NCI-H526 (cell line): ENCODE results near the gene GTF3C2.
A peak's percentile ranks its signal among the peaks of the same experiment; 100 is the strongest.

Source experiments
- DNase-seq, 2 experiments: peaks; one replicate each; lab custom pipeline; 2025; lab: John Stamatoyannopoulos, UW

Gene GTF3C2

DNA sequence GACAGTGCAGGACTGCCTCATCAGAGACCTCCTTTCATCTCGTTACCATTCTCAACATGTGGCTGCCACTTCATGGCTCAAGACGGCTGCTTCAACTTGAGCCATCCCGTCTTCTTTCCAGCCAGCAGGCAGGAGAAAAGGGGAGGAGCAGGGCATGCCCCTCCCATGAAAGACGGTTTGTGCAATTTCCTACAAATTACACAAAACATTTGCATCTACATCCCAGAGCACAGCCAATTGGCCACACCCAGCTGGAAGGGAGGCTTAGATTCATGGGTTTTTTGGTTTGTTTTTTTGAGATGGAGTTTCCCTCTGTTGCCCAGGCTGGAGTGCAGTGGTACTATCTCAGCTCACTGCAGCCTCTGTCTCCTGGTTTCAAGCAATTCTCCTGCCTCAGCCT, 60.1 kb downstream of the GTF3C2 start:
- peak in 1 of 2 experiments; percentile 37 for DNase-seq

DNA sequence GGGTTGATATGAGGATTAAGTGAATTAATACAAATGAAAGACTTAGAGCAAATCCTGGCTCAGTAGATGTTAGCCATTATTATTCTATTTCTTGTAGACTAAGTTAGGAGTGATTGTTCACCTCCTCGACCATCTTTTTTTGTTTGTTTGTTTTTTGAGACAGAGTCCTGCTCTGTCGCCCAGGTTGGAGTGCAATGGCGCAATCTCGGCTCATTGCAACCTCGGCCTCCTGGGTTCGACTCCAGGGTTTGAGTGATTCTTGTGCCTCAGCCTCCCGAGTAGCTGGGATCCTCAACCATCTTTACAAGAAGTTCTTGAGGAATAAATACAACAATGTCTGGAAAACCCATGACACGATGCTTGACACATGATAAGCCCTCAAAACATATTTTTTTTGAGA, 61.6 kb downstream of the GTF3C2 start:
- DNase-seq, result no peak

DNA sequence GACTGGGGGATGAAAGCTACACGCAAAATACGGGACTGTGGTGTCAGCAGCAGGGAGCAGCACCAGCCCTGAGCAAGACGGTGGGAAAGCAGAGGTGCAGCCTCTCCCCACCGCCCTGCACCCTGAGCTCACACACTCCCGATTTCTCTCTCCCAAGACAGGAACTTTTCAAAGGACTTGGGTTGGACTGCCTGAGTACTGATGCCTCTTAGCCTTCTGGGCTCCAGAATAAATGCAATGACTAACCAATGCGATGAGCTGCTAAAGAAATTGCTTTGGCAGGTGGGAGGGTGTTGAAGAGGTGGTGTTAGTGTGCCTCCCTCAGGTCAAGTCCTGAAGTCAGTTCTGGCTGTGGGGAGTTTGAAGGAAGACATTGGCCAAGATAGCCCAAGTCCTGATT, 64.7 kb downstream of the GTF3C2 start:
- DNase-seq, result peak in 1 of 2 experiments; percentile 37

DNA sequence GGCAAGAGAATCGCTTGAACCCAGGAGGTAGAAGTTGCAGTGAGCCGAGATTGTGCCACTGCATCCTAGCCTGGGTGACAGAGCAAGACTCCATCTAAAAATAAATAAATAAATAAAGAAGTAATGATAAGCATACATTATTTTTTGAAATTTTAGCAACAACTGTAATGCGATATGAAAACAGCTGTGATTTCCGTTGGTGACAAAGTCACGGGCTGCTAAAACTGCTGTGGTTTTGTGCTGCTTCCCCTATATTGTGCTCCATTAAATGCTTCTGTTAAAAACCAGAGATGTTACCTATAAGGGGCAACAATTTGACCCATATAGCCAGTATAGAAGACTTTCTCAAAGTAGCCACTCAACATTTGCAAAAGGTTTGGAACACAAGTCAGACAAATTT, 66.0 kb downstream of the GTF3C2 start:
- DNase-seq, result no peak

DNA sequence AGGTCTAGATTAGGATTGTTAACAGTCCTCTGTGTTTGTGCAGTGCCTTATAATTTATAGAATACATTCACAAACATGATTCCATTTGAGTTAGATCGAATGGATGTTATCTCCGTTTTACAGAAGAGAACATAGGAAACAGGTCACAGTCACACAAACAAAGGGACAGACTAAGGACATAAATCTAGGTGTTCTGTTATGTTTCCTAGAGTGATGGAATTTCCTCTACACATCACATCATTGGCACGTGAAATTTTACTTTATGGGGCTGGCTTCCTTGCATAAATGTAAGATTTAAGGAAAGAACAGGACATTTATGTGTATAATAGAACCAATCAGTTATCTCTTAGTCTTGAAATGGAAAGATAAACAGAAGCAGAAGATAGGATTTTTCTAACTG, 68.0 kb downstream of the GTF3C2 start:
- DNase-seq, result no peak

DNA sequence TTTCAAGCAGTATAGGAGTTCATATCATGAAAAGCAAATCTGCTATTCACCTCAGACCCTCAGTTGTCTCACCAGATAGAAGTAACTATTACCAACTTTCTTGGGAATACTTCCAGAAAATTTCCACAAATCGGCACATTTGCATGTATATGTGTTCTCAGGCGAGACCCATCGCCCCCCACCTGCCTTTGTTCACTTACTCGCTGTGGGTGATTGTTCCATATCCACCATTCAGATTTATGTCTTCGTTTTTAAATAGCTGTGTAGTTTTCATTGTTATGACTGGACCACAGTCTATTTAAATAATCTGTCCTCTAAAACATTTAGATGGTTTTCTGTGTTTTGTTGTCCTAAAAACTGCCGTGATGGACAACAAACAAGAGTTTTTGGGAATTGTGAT, 71.1 kb downstream of the GTF3C2 start:
- no peak for DNase-seq

DNA sequence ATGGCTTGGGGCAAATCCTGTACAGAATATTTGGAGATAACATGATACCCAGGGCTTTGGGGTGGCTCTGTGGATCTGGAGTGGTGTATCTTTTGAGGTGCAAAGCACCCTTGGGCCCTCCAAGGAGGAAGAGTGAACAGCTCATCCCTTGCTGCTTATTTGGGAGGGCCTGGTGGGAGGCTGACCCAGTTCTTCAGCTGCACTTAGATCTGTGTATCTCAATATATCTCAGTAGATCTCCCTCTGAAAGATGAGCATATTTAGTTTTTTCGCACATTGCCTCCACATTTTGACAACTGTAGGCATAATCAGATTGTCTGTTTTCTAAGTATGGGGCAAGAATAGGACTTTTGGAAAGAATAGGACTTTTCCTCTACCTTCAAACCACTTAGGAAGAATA, 71.6 kb downstream of the GTF3C2 start:
- DNase-seq, result no peak

DNA sequence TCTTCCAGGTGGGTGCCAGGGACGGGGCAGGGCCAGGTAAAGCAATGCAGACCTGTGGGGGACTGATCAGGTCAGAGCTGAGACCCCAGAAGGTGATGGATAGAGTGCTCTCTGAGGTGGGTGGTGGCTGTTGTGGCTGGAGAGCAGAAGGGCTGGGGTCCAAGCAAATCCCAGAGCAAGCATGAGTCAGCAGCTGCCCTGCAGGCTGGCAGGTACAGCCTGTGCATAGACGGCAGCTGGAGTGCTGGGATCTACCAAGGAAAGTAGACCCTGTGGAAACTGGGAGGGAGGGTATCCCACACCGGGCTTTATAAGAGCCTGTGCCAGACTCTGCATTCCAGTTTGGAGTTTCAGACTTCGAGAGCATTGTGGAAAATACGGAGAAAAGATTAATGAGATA, 73.7 kb downstream of the GTF3C2 start:
- no peak for DNase-seq

DNA sequence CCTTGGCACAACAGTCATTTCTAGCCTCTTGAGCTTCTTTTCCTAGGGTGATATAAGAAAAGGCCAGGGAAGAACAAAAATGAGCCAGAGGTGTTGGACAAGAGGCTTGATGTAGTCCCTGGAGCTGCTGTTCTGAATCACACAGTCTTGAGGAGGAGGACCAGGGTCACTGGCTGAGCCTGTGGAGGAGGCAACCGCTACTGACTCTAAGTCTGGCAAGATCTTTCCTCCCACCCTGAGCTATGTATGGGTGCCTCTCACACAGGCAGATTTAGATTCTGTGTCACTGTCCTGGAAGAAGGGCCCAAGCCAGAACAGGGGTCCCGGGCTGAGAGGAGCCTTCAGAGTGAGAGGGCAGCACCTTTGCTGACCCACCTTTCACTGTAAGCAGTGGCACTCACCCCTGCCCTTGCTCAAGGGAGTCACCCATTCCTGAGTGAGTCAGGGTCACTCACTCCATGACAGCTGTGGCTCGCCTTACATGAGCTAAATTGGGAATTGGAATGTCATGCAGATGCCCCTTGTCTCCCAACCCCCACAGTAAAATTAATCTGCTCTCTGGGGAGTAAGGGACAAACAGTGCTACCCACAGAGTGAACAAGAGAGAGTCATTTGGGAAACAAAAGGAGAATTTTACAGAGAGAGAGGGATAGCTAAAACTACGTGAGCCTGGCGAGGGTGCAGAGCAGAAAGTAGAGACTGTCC, 74.6 kb downstream of the GTF3C2 start, which contains the start of gene TRIM54:
Gene TRIM54, plus strand, starts transcription at position 575 of the 705 bp plus-strand sequence. CDS start 303 bp downstream, outside the sequence.
- DNase-seq, result no peak

DNA sequence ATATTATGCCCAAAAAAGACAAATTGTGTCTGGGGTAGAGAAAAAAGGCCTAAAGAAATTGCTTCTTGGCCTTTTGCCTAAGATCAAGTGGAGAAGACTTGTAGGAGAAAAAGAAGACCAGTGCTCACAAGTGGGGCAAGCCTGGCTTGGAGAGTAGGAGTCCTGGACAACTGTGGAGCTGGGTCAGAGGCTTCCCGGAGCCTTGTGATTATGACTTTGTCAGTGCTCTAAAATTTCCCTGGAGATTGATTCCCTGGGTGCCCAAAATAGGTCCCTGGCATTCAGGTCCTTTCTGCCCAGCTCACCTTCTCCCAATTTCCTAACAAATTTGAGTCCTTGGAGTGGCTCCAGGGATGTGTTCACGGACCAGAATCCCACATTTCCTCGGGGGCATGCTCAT, 75.1 kb downstream of the GTF3C2 start:
- DNase-seq, result no peak

DNA sequence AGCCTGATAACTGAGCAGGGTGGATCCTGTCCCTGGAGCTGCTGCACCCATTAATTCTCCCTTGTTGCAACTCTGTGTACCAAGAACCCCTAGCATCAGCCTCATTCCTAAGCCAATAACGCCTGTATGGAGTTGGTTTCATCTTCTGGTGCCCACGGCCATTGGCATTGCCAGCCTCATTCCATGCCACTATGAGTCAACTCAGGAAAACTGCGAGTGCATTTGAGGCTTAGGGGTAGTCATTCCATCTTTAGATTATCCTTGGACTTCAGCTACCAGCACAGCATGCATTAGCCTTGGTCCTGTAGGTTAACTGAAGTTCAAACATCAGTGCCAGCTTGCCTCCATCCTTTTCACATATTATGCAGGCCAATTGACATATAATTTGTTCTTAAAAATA, 75.7 kb downstream of the GTF3C2 start:
- DNase-seq, result no peak

DNA sequence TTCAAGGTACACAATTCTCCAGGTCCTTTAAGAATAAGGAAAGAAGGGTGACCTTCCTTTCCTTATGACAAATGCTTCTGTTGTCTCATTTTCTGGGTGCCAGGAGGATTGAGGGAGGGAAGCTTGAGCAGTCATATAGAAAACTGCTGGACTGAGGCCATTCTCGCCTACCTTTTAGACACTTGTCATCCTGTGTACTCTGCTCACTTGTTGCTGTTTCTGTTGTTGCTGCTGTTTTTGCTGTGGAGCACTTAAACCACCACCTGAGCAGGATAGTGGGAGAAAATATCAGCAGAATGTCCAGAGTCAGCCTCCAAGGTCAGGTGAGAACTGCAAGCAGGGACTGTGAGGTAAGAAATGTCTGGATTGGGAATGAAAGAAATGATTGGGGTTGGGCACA, 78.6 kb downstream of the GTF3C2 start:
- DNase-seq, result no peak
